Small intestine (tissue), 7 donors: ENCODE results near the gene RPP21. TPM values are rescaled to one million over a fixed set of nuclear protein-coding genes. Genes with fewer than 3 reads are reported as not detected.

Experiments
- DNase-seq, 2 donors: peaks; one replicate each; pipeline versions ENCODE4 v3.0.0 to v3.0.0-alpha.2; 2013
- FAIRE-seq: peaks from 2 replicates; lab custom pipeline; 2012; peaks lifted over from hg19 to GRCh38; lab: Jason Lieb, UNC
- H3K27ac ChIP-seq, 3 donors: one replicate each; pipeline ENCODE4 v1.5.1; 2013; ENCODE audit warnings: low read length in 2 of 3, mild to moderate bottlenecking in 2 of 3, control low read depth in 1 of 3, inconsistent platforms in 1 of 3, low read depth in 1 of 3, moderate library complexity in 1 of 3
- H3K27me3 ChIP-seq, 3 donors: one replicate each; pipeline ENCODE4 v1.6.1; 2013; ENCODE audit warnings: low read length in 3 of 3, inconsistent platforms in 1 of 3; ENCODE audit not compliant: control insufficient read depth in 3 of 3, insufficient read depth in 3 of 3
- H3K36me3 ChIP-seq, 3 donors: one replicate each; pipeline ENCODE4 v1.6.1; 2013; ENCODE audit warnings: low read length in 3 of 3, inconsistent platforms in 1 of 3, low read depth in 1 of 3, mild to moderate bottlenecking in 1 of 3, moderate library complexity in 1 of 3; ENCODE audit not compliant: control insufficient read depth in 3 of 3, insufficient read depth in 2 of 3
- H3K4me1 ChIP-seq, 3 donors: one replicate each; pipeline ENCODE4 v1.6.1; 2013; ENCODE audit warnings: low read length in 2 of 3, inconsistent platforms in 1 of 3, low read depth in 1 of 3, mild to moderate bottlenecking in 1 of 3, moderate library complexity in 1 of 3; ENCODE audit not compliant: control insufficient read depth in 3 of 3, insufficient read depth in 2 of 3
- H3K4me3 ChIP-seq, 3 donors: one replicate each; pipeline ENCODE4 v1.5.1; 2013; ENCODE audit warnings: low read length in 3 of 3, control low read depth in 1 of 3, inconsistent platforms in 1 of 3, low read depth in 1 of 3, mild to moderate bottlenecking in 1 of 3, moderate library complexity in 1 of 3
- H3K9me3 ChIP-seq, 2 donors: one replicate each; pipeline ENCODE4 v1.6.1; 2013; ENCODE audit warnings: low read depth in 1 of 2, low read length in 1 of 2; ENCODE audit not compliant: control insufficient read depth in 2 of 2, insufficient read depth in 1 of 2
- WGBS, 3 donors: extraction: QIAGEN DNeasy Blood & Tissue Kit; methylation state at CpG; one replicate each; pipeline ENCODE4 v1.1.7; 2013; 5-methylcytosine and 5-hydroxymethylcytosine counted together
- polyA plus RNA-seq, 4 donors: library from polyadenylated mRNA; stranded (reverse) in 3 of 4; unstranded in 1 of 4; fragments of 200-250 nt in 3 of 4; fragments of 120-200 nt in 1 of 4; gene quantifications; one replicate each; pipeline versions ENCODE4 v1.2.1 to v1.2.3, GENCODE V29; 2013
- donor health status: healthy with polysubstance abuse.
- donor health status: control.
- donor health status: control.
- donor health status: Bipolar disorder and iron deficiency.
- donor health status: healthy.

RPP21 gene
- polyA plus RNA-seq, 4 donors = 71.1 to 100 (median 85.2) TPM

DNA sequence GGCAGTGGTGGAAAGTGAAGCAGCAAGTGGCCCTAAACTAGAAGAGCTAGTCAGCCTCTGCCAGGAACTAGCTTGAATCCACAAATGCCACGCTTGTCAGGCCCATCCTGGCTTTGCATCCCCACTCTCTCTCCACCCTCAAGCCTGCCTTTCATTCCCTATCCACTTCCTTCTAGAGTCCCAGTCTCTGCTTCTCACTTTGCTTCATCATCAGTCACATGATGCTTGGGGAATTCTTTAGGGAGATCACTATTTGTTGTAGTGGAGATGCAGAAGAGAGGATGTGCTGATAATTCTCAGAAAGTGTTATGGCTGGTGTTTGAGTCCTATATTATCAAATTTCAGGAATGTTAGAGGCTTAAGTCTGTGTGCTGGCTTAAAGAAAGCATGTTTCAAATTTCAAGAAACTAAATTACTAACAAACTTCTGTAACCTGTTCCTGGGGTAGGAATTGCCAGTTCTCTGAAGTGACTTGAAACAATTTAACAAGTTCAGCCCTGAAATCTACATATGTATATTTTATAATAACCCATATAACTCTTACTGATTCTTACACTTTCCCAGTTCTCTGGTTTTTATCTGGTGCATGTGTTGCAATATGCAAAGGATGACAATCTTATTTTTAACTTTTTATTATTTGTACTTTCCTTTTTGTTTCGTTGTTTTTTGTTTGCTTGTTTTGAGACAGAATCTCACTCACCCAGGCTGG is 10.7 kb upstream of the RPP21 start:
- Histone ChIP-seq H3K27me3 (no peaks in the 10 kb centered on the region), H3K4me3 (no peak overlapping the region), H3K4me1 (no peaks in the 10 kb centered on the region), H3K36me3 (peaks cover 5 to 23% (median 16%) of the 10 kb centered on the region in 3 donors), H3K27ac (no peak overlapping the region), H3K9me3 (no peaks in the 10 kb centered on the region)
- WGBS, 3 donors = 86 to 94% (median 90%) methylated on average over 2 of the region's 2 CpGs
- no peak for FAIRE-seq
- no peak for DNase-seq

DNA sequence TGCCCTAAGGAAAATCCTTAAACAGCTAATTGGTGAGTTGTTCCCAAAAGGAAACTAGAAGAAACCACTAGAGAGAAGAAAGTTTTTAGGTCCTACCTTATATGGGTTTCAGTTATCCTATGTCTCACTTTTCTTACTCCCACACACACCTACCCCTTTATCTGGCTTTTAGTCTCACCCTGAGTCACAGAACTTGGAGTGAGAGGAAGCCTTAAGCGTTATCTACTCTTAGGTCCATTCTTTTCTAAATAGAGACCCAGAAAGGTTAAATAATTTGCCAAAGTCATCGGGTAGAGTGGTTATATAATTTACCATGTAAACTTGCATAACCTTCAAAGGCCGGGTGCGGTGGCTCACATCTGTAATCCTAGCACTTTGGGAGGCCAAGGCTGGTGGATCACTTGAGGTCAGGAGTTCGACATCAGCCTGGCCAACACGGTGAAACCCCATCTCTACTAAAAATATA is 4.3 kb upstream of the RPP21 start:
- peaks cover 7 to 16% (median 16%) of the 10 kb centered on the region in 3 donors for H3K36me3 ChIP-seq
- no peaks in the 10 kb centered on the region for H3K9me3 ChIP-seq
- no peaks in the 10 kb centered on the region for H3K27me3 ChIP-seq
- peaks cover 0 to 3% (median under 1%) of the 10 kb centered on the region in 3 donors for H3K4me1 ChIP-seq
- H3K27ac ChIP-seq = no peak overlapping the region
- no peak for DNase-seq
- whole genome bisulfite sequencing, 3 donors = 90 to 91% (median 91%) methylated on average over 6 of the region's 6 CpGs
- no peak for FAIRE-seq
- H3K4me3 ChIP-seq = no peak overlapping the region

DNA sequence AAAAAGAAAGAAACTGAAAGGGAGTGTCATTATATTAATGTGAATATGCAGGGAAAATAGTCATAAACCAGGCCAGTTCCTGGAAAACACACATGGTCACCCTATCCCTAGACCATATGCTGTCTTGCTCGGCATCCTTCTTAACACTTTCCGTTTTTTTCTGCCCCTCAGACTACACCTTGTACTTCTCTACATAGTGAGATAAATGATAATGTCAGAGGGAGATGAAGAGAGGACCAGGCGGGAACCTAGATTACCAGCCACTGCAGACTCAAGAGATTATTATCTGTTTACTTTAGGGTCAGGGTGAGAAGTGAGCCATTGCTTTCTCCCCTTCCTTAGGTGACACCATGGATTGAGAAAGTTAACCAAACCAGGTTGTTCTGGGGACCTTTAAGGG is 3.7 kb upstream of the RPP21 start:
- no peak for FAIRE-seq
- Histone ChIP-seq H3K4me3 (no peak overlapping the region), H3K9me3 (no peaks in the 10 kb centered on the region), H3K27ac (no peak overlapping the region), H3K36me3 (peaks cover 7 to 14% (median 12%) of the 10 kb centered on the region in 3 donors), H3K27me3 (no peaks in the 10 kb centered on the region), H3K4me1 (peaks cover 0 to 6% (median 5%) of the 10 kb centered on the region in 3 donors)
- WGBS, 3 donors = 90 to 97% (median 93%) methylated on average over 3 of the region's 3 CpGs
- no peak for DNase-seq

DNA sequence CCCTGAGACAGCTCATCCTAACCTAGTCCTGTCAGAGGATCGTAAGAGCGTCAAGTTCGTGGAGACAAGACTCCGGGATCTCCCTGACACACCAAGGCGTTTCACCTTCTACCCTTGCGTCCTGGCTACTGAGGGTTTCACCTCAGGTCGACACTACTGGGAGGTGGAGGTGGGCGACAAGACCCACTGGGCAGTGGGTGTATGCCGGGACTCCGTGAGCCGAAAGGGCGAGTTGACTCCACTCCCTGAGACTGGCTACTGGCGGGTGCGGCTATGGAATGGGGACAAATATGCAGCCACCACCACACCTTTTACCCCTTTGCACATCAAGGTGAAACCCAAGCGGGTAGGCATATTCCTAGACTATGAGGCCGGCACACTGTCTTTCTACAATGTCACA is 3.2 kb upstream of the RPP21 start:
- no peak for FAIRE-seq
- WGBS, 3 donors = 94 to 96% (median 94%) methylated on average over 14 to 16 of the region's 16 CpGs
- no peak overlapping the region for H3K4me3 ChIP-seq

DNA sequence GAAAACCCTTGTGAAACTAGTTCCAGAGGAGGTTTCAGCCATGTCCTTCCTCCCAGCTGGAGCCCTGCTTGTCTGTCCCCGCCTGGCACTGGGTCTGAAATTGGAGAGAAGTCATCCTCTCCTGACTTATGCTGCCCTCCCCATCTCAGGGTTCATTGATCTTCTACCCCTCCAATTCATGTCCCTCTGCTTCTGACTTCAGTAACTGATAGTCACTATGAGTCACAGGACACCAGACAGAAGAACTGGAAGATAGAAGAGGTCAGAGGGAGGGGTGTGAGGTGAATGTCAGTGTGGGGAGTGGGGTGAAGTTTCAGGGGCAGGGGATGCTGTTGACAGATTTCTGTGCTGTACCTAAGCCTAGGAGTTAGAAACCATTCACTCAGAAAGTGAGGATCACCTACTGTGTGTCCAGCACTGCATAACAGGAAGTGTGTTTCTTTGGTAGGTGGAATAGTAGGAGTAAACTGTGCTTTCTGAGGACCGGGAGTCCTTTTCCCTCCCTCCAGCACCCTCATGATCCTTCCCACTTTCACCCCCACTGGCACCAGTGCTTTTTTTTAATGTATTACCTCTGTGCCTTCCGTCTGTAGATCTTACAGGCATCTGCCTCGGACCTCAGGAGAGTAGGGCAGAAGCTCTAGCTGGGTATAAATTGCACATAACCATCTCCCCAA is 627 bp upstream of the RPP21 start:
- peaks cover 10 to 26% (median 11%) of the 10 kb centered on the region in 3 donors for H3K36me3 ChIP-seq
- H3K4me1 ChIP-seq = peaks cover 0 to 8% (median 5%) of the 10 kb centered on the region in 3 donors
- DNase-seq (no peak), FAIRE-seq (no peak)
- H3K27me3 ChIP-seq = no peaks in the 10 kb centered on the region
- WGBS, 3 donors = 53 to 62% (median 62%) methylated on average over 4 of the region's 4 CpGs
- H3K9me3 ChIP-seq = no peaks in the 10 kb centered on the region
- no peak overlapping the region for H3K27ac ChIP-seq
- H3K4me3 ChIP-seq = peak overlapping the region in 1 of 3 donors; percentile 87

More for the DNA sequence above, 3.2 kb upstream of the RPP21 start:
- Histone ChIP-seq H3K27ac (no peak overlapping the region), H3K36me3 (peaks cover 7 to 19% (median 12%) of the 10 kb centered on the region in 3 donors), H3K4me1 (peaks cover 0 to 8% (median 5%) of the 10 kb centered on the region in 3 donors), H3K27me3 (no peaks in the 10 kb centered on the region), H3K9me3 (no peaks in the 10 kb centered on the region)
- no peak for DNase-seq

DNA sequence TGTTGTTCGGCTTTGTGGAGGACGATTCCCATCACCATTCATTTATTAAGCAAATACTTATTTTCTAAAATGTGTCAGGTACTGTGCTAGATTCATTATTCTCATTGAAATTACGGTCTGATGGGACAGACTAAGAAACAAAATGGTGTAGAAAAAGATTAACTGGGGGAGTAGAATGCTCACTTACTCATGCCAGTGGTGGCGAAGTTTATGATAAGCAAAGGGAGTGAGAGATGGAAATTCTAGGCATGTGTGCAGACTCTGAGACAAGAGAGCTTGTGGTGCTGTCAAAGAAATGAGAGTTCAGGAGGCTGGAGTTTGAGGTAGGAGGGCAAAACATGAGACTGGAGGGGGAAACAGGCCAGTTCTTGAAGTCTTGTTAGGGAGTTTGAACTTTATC is 896 bp downstream of the RPP21 start:
- 20 to 41% (median 30%) methylated on average over 4 of the region's 4 CpGs for WGBS, 3 donors
- no peak for FAIRE-seq
- Histone ChIP-seq H3K4me1 (peaks cover 0 to 8% (median 5%) of the 10 kb centered on the region in 3 donors), H3K27me3 (no peaks in the 10 kb centered on the region), H3K36me3 (peaks cover 4 to 26% (median 10%) of the 10 kb centered on the region in 3 donors), H3K9me3 (no peaks in the 10 kb centered on the region), H3K4me3 (peak overlapping the region; percentile 55 to 93 (median 87)), H3K27ac (no peak overlapping the region)
- DNase-seq = no peak

DNA sequence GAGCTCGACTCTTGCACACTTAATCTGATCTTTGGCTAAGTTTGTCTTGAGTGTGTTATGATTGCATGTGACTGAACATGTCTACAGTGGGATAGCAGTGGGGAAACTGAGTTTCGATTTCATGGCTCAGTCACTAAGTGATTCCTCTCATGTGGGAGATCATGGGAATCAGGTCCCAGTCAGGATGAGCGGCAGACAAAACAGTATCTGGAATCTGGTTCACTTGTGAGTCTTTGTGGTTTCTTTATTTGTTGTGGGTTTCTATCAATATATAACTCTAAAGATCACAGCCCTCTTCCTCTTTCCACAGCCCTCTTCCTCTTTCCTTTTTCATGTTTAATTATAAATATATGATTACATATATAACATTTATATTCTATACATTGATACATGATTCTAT is 4.0 kb downstream of the RPP21 start:
- DNase-seq (no peak), FAIRE-seq (no peak)
- no peak overlapping the region for H3K27ac ChIP-seq
- WGBS, 3 donors = 53 to 83% (median 78%) methylated on average over 3 of the region's 3 CpGs
- H3K4me1 ChIP-seq = peaks cover 0 to 8% (median 5%) of the 10 kb centered on the region in 3 donors
- H3K9me3 ChIP-seq = no peaks in the 10 kb centered on the region
- H3K4me3 ChIP-seq = no peak overlapping the region
- H3K27me3 ChIP-seq = no peaks in the 10 kb centered on the region
- H3K36me3 ChIP-seq = peaks cover 0 to 15% (median 3%) of the 10 kb centered on the region in 3 donors

DNA sequence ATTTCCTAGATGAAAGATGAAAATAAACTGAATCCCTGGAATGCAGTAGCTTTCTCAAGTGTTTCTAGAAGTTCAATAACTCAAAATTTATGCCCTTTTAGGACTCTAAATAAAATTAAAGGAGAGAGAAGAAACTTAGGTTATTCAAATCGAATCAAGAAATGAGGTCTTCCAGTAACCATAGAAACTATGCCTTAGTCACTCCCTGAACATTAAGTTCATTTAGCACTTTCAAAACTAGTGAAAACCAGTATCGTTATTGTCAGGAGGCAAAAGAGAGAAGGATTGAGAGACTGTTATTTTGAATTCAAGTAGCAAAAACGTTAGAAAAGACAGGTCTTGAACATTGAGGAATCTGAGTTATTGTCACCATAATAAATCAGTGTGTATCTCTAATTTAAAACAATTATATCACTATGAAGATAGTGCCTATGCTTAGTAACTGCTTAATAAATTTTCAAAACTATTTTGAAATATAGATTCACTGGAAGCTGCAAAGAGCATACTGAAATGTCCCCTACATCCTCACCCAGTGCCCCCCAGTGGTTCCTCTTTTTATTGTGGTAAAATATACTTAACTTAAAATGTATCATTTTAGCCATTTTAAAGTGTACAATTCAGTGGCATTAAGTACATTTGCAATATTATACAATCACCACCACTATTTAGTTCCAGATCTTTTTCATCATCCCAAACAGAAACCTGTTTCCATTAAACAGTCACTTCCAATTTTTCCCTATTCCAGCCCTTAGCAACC is 4.6 kb downstream of the RPP21 start:
- Histone ChIP-seq H3K27me3 (no peaks in the 10 kb centered on the region), H3K36me3 (peaks cover 0 to 15% (median 3%) of the 10 kb centered on the region in 3 donors), H3K27ac (no peak overlapping the region), H3K9me3 (no peaks in the 10 kb centered on the region), H3K4me1 (peaks cover 0 to 8% (median 4%) of the 10 kb centered on the region in 3 donors), H3K4me3 (no peak overlapping the region)
- WGBS, 3 donors = 48 to 72% (median 60%) methylated on average over 3 of the region's 3 CpGs
- FAIRE-seq (no peak), DNase-seq (no peak)
